Measurements from ENCODE around the gene NAV1.
A peak's percentile ranks its signal among the peaks of the same experiment; 100 is the strongest.

The NAV1 gene

GRCh38 chr1:201505503-201505890 is 33.4 kb upstream of the NAV1 start:
- H3K23ac ChIP-seq (ENCODE audit: low read length): peak overlapping the region; percentile 1
- H2BK120ac ChIP-seq (ENCODE audit: insufficient read depth, low read length, poor library complexity): peak overlapping the region; percentile 87
- peak overlapping the region; percentile 67 for H4K12ac ChIP-seq (ENCODE audit: low read depth, low read length)
- peaks cover 39% of the 10 kb centered on the region for H3K79me2 ChIP-seq (ENCODE audit: control insufficient read depth, insufficient read depth, low read length, poor library complexity)
- H3K79me1 ChIP-seq (ENCODE audit: low read length): peaks cover 62% of the 10 kb centered on the region
- H3K36me3 ChIP-seq (ENCODE audit: control insufficient read depth in 1 of 2, insufficient read depth in 2 of 2, low read length in 2 of 2): peaks cover 0 to 8% of the 10 kb centered on the region in 2 experiments
- WGBS (ENCODE audit: extremely low coverage, insufficient coverage, insufficient read length): no CpG with 5 or more reads among the region's 4 CpGs
- peak overlapping the region; percentile 86 for H2BK12ac ChIP-seq (ENCODE audit: low read length)
- peak overlapping the region; percentile 98 for H3K14ac ChIP-seq (ENCODE audit: low read length)
- peak overlapping the region; percentile 31 for H4K8ac ChIP-seq (ENCODE audit: low read depth, low read length)
- H3K27ac ChIP-seq (ENCODE audit: low read depth, low read length): peak overlapping the region; percentile 84
- no peaks in the 10 kb centered on the region for H3K27me3 ChIP-seq (ENCODE audit: insufficient read depth, low read length)
- no peaks in the 10 kb centered on the region for H3K9me3 ChIP-seq (ENCODE audit: insufficient read depth, low read depth, low read length)
- peak overlapping the region; percentile 15 for H3K18ac ChIP-seq (ENCODE audit: low read length)
- peak overlapping the region; percentile 60 for H2BK5ac ChIP-seq (ENCODE audit: low read depth, low read length, poor library complexity)
- H3K9ac ChIP-seq (ENCODE audit: low read length): peak overlapping the region; percentile 95
- H3K4me3 ChIP-seq (ENCODE audit: low read depth, low read length): peak overlapping the region; percentile 64
- peak overlapping the region; percentile 85 for H3K4me2 ChIP-seq (ENCODE audit: low read length)
- peak overlapping the region; percentile 94 for H4K91ac ChIP-seq (ENCODE audit: low read depth, low read length)
- H2AFZ ChIP-seq (ENCODE audit: insufficient read depth, low read length, poor library complexity): no peak overlapping the region
- peak overlapping the region; percentile 34 for H2AK5ac ChIP-seq (ENCODE audit: low read length)
- H3K4me1 ChIP-seq (ENCODE audit: control insufficient read depth in 1 of 2, insufficient read depth in 2 of 2, low read length in 2 of 2): peaks cover 53 to 61% of the 10 kb centered on the region in 2 experiments
- H3K4ac ChIP-seq (ENCODE audit: low read depth, low read length): peak overlapping the region; percentile 93
- DNase-seq: no peak

GRCh38 chr1:201506092-201506491 is 32.8 kb upstream of the NAV1 start:
- peak overlapping the region; percentile 92 for H2BK12ac ChIP-seq (ENCODE audit: low read length)
- DNase-seq: no peak
- peak overlapping the region; percentile 57 for H2AK5ac ChIP-seq (ENCODE audit: low read length)
- peak overlapping the region; percentile 94 for H4K91ac ChIP-seq (ENCODE audit: low read depth, low read length)
- peak overlapping the region; percentile 95 for H2BK120ac ChIP-seq (ENCODE audit: insufficient read depth, low read length, poor library complexity)
- no peak overlapping the region for H4K12ac ChIP-seq (ENCODE audit: low read depth, low read length)
- H3K9ac ChIP-seq (ENCODE audit: low read length): peak overlapping the region; percentile 95
- H3K4me1 ChIP-seq (ENCODE audit: control insufficient read depth in 1 of 2, insufficient read depth in 2 of 2, low read length in 2 of 2): peaks cover 52 to 57% of the 10 kb centered on the region in 2 experiments
- H2BK5ac ChIP-seq (ENCODE audit: low read depth, low read length, poor library complexity): peak overlapping the region; percentile 97
- peak overlapping the region; percentile 84 for H3K27ac ChIP-seq (ENCODE audit: low read depth, low read length)
- H3K36me3 ChIP-seq (ENCODE audit: control insufficient read depth in 1 of 2, insufficient read depth in 2 of 2, low read length in 2 of 2): peaks cover 0 to 7% of the 10 kb centered on the region in 2 experiments
- peaks cover 60% of the 10 kb centered on the region for H3K79me1 ChIP-seq (ENCODE audit: low read length)
- H3K79me2 ChIP-seq (ENCODE audit: control insufficient read depth, insufficient read depth, low read length, poor library complexity): peaks cover 36% of the 10 kb centered on the region
- H4K8ac ChIP-seq (ENCODE audit: low read depth, low read length): peak overlapping the region; percentile 93
- H3K9me3 ChIP-seq (ENCODE audit: insufficient read depth, low read depth, low read length): no peaks in the 10 kb centered on the region
- no peak overlapping the region for H2AFZ ChIP-seq (ENCODE audit: insufficient read depth, low read length, poor library complexity)
- peak overlapping the region; percentile 98 for H3K14ac ChIP-seq (ENCODE audit: low read length)
- H3K23ac ChIP-seq (ENCODE audit: low read length): no peak overlapping the region
- H3K18ac ChIP-seq (ENCODE audit: low read length): no peak overlapping the region
- WGBS (ENCODE audit: extremely low coverage, insufficient coverage, insufficient read length): no CpG with 5 or more reads among the region's 3 CpGs
- peak overlapping the region; percentile 80 for H3K4me3 ChIP-seq (ENCODE audit: low read depth, low read length)
- no peaks in the 10 kb centered on the region for H3K27me3 ChIP-seq (ENCODE audit: insufficient read depth, low read length)
- H3K4me2 ChIP-seq (ENCODE audit: low read length): peak overlapping the region; percentile 85
- H3K4ac ChIP-seq (ENCODE audit: low read depth, low read length): peak overlapping the region; percentile 93

DNA sequence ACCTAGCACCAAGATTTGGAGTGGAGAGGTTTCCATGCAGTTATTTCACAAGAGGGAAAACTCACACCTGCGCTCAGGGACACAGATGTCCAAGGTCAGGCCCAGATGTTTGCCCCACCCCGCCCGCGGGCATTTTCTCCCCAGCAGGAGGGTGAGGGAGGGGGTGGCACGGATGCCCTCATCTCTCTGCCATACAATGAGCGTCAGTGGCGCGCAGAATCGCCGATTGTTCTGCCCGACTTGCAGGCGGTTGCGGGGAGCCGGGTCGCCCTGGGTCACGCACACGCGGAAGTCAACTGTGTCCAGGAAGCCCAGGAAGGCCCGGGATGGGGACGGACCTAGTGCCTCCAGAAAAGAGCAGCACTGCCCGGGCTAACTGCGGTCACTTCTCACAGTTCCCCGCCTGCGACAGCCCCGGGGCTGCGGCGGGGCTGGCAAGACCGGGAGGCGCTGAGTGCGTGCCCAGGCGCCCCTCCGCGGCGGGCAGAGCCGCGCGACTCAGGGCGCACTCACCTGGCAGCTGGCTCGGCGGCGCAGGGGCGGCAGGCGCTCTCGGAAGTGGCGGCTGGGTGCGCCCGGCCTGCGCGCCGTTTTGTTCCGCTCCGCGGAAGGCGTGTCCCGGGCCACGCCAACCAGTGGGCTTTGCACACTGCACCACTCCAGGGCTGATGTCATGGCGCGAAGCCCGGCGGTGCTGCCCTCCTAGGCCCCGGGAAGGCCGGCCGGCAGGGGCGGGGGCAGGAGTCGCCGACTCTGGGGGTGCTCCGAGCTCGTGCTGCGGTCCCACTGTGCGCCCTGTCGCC is 32.2 kb upstream of the NAV1 start, which contains the start of gene CSRP1:
CSRP1 (minus strand) TSS at position 567 of the 803 bp plus-strand sequence. CDS start 10,820 bp downstream, outside the sequence.
- peaks cover 51 to 56% of the 10 kb centered on the region in 2 experiments for H3K4me1 ChIP-seq (ENCODE audit: control insufficient read depth in 1 of 2, insufficient read depth in 2 of 2, low read length in 2 of 2)
- H3K36me3 ChIP-seq (ENCODE audit: control insufficient read depth in 1 of 2, insufficient read depth in 2 of 2, low read length in 2 of 2): peaks cover 0 to 7% of the 10 kb centered on the region in 2 experiments
- peak within 1 kb of the TSS; percentile 93 for H4K8ac ChIP-seq (ENCODE audit: low read depth, low read length)
- peak within 1 kb of the TSS; percentile 20 for H2AFZ ChIP-seq (ENCODE audit: insufficient read depth, low read length, poor library complexity)
- H2BK12ac ChIP-seq (ENCODE audit: low read length): peak within 1 kb of the TSS; percentile 92
- H3K79me1 ChIP-seq (ENCODE audit: low read length): peaks cover 61% of the 10 kb centered on the region
- H3K4me2 ChIP-seq (ENCODE audit: low read length): peak within 1 kb of the TSS; percentile 85
- no peak within 1 kb of the TSS for H3K23ac ChIP-seq (ENCODE audit: low read length)
- peak; percentile 78 to 84 for DNase-seq
- no peaks in the 10 kb centered on the region for H3K27me3 ChIP-seq (ENCODE audit: insufficient read depth, low read length)
- H3K4me3 ChIP-seq (ENCODE audit: low read depth, low read length): peak within 1 kb of the TSS; percentile 80
- peak within 1 kb of the TSS; percentile 95 for H2BK120ac ChIP-seq (ENCODE audit: insufficient read depth, low read length, poor library complexity)
- H3K9ac ChIP-seq (ENCODE audit: low read length): peak within 1 kb of the TSS; percentile 95
- WGBS (ENCODE audit: extremely low coverage, insufficient coverage, insufficient read length): no CpG with 5 or more reads among the region's 71 CpGs
- H3K27ac ChIP-seq (ENCODE audit: low read depth, low read length): peak within 1 kb of the TSS; percentile 84
- peak within 1 kb of the TSS; percentile 99 for H3K18ac ChIP-seq (ENCODE audit: low read length)
- H2AK5ac ChIP-seq (ENCODE audit: low read length): peak within 1 kb of the TSS; percentile 96
- H4K12ac ChIP-seq (ENCODE audit: low read depth, low read length): peak within 1 kb of the TSS; percentile 83
- peak within 1 kb of the TSS; percentile 93 for H3K4ac ChIP-seq (ENCODE audit: low read depth, low read length)
- no peaks in the 10 kb centered on the region for H3K9me3 ChIP-seq (ENCODE audit: insufficient read depth, low read depth, low read length)
- H2BK5ac ChIP-seq (ENCODE audit: low read depth, low read length, poor library complexity): peak within 1 kb of the TSS; percentile 97
- H3K79me2 ChIP-seq (ENCODE audit: control insufficient read depth, insufficient read depth, low read length, poor library complexity): peaks cover 33% of the 10 kb centered on the region
- peak within 1 kb of the TSS; percentile 98 for H3K14ac ChIP-seq (ENCODE audit: low read length)
- H4K91ac ChIP-seq (ENCODE audit: low read depth, low read length): peak within 1 kb of the TSS; percentile 94

DNA sequence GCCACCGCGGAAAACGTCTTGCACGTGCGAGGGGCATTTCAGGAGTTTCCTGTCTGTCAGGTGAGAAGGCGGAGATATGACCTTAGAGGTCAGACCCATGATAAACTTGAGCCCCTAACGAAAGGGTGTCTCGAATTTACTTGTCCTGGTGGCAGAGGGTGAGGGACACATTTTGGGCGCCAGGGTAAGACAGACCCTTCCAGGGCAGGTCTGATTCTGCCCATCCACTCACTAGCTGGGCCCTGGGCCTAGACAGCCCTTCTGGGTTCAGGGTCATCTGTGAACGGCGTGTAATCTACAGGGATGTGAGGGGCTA is 31.6 kb upstream of the NAV1 start:
- H3K27me3 ChIP-seq (ENCODE audit: insufficient read depth, low read length): no peaks in the 10 kb centered on the region
- no peak for DNase-seq
- no peaks in the 10 kb centered on the region for H3K9me3 ChIP-seq (ENCODE audit: insufficient read depth, low read depth, low read length)
- H3K4me3 ChIP-seq (ENCODE audit: low read depth, low read length): peak overlapping the region; percentile 80
- H2AK5ac ChIP-seq (ENCODE audit: low read length): peak overlapping the region; percentile 96
- peaks cover 62% of the 10 kb centered on the region for H3K79me1 ChIP-seq (ENCODE audit: low read length)
- peak overlapping the region; percentile 99 for H3K18ac ChIP-seq (ENCODE audit: low read length)
- H3K4me2 ChIP-seq (ENCODE audit: low read length): peak overlapping the region; percentile 85
- peak overlapping the region; percentile 93 for H3K4ac ChIP-seq (ENCODE audit: low read depth, low read length)
- WGBS (ENCODE audit: extremely low coverage, insufficient coverage, insufficient read length): no CpG with 5 or more reads among the region's 11 CpGs
- peak overlapping the region; percentile 98 for H3K14ac ChIP-seq (ENCODE audit: low read length)
- H4K8ac ChIP-seq (ENCODE audit: low read depth, low read length): peak overlapping the region; percentile 93
- H2BK5ac ChIP-seq (ENCODE audit: low read depth, low read length, poor library complexity): peak overlapping the region; percentile 97
- H3K23ac ChIP-seq (ENCODE audit: low read length): no peak overlapping the region
- H3K79me2 ChIP-seq (ENCODE audit: control insufficient read depth, insufficient read depth, low read length, poor library complexity): peaks cover 32% of the 10 kb centered on the region
- peak overlapping the region; percentile 94 for H4K91ac ChIP-seq (ENCODE audit: low read depth, low read length)
- H3K4me1 ChIP-seq (ENCODE audit: control insufficient read depth in 1 of 2, insufficient read depth in 2 of 2, low read length in 2 of 2): peaks cover 46 to 53% of the 10 kb centered on the region in 2 experiments
- peak overlapping the region; percentile 82 for H4K12ac ChIP-seq (ENCODE audit: low read depth, low read length)
- peak overlapping the region; percentile 20 for H2AFZ ChIP-seq (ENCODE audit: insufficient read depth, low read length, poor library complexity)
- peak overlapping the region; percentile 92 for H2BK12ac ChIP-seq (ENCODE audit: low read length)
- no peak overlapping the region for H3K9ac ChIP-seq (ENCODE audit: low read length)
- peak overlapping the region; percentile 95 for H2BK120ac ChIP-seq (ENCODE audit: insufficient read depth, low read length, poor library complexity)
- peak overlapping the region; percentile 84 for H3K27ac ChIP-seq (ENCODE audit: low read depth, low read length)
- H3K36me3 ChIP-seq (ENCODE audit: control insufficient read depth in 1 of 2, insufficient read depth in 2 of 2, low read length in 2 of 2): peaks cover 0 to 4% of the 10 kb centered on the region in 2 experiments
